Measurements from ENCODE around the gene GTSF1L.

GTSF1L gene

DNA sequence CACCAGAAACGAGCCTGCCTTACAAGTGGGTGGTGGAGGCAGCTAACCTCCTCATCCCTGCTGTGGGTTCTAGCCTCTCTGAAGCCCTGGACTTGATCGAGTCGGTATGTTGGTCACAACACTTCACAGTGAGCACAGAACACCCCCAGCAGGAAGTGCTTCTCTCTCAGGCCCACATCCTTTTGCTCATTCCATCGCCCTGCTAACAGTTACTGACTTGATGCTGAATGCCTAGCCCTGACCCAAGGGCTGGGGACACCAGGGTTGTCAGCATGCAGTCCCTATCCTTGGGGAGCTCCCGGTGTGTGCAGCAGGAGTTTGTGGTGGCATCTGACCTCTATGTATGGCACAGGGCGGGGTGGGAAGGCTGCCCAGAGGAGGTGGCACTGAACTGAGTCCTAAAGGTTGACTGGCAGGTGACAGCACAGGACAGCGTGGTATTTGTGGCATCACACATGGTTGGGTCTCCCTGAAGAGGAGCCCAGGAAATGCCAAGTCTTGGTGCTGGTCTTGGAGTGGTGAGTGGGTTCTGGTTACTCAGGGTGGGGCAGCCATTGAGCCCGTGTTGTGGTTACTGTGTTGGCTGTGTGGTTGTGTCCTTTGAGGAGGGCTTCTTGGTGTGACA, 26.7 kb downstream of the GTSF1L start:
- in situ Hi-C loops (cut with HindIII; ENCODE audit: low pct_unique_long_range_greater_than_20kb, low sequenced_read_pairs): no loop called here
- no peak for DNase-seq (ENCODE audit: low read depth in 1 of 2, low spot score in 1 of 2)
- no peak for TF ChIP-seq JUND (IDR thresholded peaks at IDR 0.05; ENCODE audit: low read depth)

DNA sequence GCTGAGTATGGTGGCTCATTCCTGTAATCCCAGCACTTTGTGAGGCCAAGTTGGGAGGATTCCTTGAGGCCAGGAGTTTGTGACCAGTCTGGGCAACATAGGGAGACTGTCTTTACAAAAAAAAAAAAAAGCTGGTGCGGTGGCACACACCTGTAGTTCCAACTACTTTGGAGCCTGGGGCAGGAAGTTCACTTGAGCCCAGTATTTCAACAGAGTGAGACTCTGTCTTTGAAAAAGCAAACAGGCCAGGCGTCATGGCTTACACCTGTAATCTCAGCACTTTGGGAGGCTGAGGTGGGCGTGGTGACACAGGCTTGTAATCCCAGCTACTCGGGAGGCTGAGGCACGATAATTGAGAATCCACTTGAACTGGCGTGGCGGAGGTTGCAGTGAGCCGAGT, 31.2 kb downstream of the GTSF1L start:
- TF ChIP-seq JUND (IDR thresholded peaks at IDR 0.05; ENCODE audit: low read depth): no peak
- in situ Hi-C loops (cut with HindIII; ENCODE audit: low pct_unique_long_range_greater_than_20kb, low sequenced_read_pairs): no loop called here
- no peak for DNase-seq (ENCODE audit: low read depth in 1 of 2, low spot score in 1 of 2)

DNA sequence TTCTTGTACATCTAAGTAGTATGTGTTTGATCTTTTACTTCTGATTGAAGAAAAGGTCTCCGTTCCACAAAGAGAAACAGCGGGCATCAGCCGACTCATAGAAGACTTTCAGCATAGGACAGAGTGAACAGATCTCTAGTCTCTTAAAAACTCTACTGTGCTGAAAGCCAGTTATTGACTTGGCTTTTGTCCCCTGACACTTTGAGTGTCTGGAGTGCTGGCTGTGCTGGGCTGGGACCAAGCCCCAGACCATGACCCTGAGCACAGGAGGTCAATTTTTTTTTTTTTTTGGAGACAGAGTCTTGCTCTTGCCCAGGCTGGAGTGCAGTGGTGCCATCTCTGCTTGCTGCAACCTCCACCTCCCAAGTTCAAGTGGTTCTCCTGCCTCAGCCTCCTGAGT, 32.0 kb downstream of the GTSF1L start:
- DNase-seq (ENCODE audit: low read depth in 1 of 2, low spot score in 1 of 2): no peak
- in situ Hi-C loops (cut with HindIII; ENCODE audit: low pct_unique_long_range_greater_than_20kb, low sequenced_read_pairs): no loop called here
- TF ChIP-seq JUND (IDR thresholded peaks at IDR 0.05; ENCODE audit: low read depth): no peak

DNA sequence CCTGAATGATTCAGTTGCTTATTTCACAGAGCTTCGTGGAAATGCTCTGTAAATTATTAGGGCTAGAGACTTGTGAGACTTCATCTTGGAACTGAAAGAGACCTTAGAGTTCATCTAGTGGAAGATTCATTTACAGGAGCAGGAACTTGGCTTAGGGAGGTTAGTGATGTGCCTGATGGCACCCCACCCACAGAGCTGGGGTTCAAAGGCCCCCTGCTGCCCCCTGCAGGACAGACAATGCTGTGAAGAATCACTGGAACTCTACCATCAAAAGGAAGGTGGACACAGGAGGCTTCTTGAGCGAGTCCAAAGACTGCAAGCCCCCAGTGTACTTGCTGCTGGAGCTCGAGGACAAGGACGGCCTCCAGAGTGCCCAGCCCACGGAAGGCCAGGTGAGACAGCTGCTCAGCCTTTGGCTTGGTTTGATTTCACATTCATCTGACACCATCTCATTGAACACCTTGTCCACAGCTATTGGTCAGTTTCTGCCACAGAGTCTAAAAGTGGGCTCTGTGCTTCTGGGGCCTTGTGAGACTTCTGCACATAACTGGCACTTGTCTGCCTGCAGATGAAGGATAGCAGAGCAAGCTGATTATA, 34.8 kb downstream of the GTSF1L start:
- in situ Hi-C loops (cut with HindIII; ENCODE audit: low pct_unique_long_range_greater_than_20kb, low sequenced_read_pairs): no loop called here
- peak; percentile 42 to 69 for DNase-seq (ENCODE audit: low read depth in 1 of 2, low spot score in 1 of 2)

DNA sequence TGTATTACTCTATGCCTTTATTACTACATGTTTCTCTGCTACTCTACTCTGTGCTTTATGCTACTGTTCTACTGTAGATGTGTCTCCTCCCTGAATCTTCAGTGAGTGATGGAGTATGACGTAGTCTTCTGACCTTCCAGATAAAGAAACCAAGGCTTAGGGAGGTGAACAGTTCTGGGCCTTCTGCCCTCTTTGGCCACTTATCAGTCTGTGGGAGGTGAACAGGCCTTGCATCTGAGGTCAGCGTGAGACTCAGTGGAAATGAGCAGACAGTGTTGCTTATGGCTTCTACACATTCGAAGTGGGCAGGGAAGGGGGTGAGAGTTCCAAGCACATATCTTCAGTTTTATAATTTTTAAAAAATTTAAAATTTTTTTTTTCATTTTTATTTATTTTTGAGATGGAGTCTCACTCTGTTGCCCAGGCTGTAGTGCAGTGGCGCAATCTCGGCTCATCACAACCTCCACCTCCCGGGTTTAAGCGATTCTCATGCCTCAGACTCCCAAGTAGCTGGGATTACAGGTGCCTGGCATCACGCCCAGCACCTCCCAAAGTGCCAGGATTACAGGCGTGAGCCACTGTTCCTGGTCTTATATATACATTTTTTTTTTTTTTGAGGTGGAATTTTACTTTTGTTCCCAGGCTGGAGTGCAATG, 35.7 kb downstream of the GTSF1L start:
- in situ Hi-C loops (cut with HindIII; ENCODE audit: low pct_unique_long_range_greater_than_20kb, low sequenced_read_pairs): no loop called here
- TF ChIP-seq JUND (IDR thresholded peaks at IDR 0.05; ENCODE audit: low read depth): no peak

More for the DNA sequence above, 34.8 kb downstream of the GTSF1L start:
- no peak for TF ChIP-seq JUND (IDR thresholded peaks at IDR 0.05; ENCODE audit: low read depth)

GRCh38 chr20:43689165-43689564, 37.6 kb downstream of the GTSF1L start:
- no peak for TF ChIP-seq JUND (IDR thresholded peaks at IDR 0.05; ENCODE audit: low read depth)
- in situ Hi-C loops (cut with HindIII; ENCODE audit: low pct_unique_long_range_greater_than_20kb, low sequenced_read_pairs): no loop called here
- DNase-seq (ENCODE audit: low read depth in 1 of 2, low spot score in 1 of 2): no peak

More for the DNA sequence above, 35.7 kb downstream of the GTSF1L start:
- DNase-seq (ENCODE audit: low read depth in 1 of 2, low spot score in 1 of 2): no peak

- TF ChIP-seq JUND (IDR thresholded peaks at IDR 0.05; ENCODE audit: low read depth): no peak
- no peak for DNase-seq (ENCODE audit: low read depth in 1 of 2, low spot score in 1 of 2)
- in situ Hi-C loops (cut with HindIII; ENCODE audit: low pct_unique_long_range_greater_than_20kb, low sequenced_read_pairs): no loop called here
These were observed 40.0 kb downstream of the GTSF1L start for GRCh38 chr20:43686820-43687219.

- TF ChIP-seq JUND (IDR thresholded peaks at IDR 0.05; ENCODE audit: low read depth): no peak
- in situ Hi-C loops (cut with HindIII; ENCODE audit: low pct_unique_long_range_greater_than_20kb, low sequenced_read_pairs): no loop called here
- no peak for DNase-seq (ENCODE audit: low read depth in 1 of 2, low spot score in 1 of 2)
These were observed 44.4 kb downstream of the GTSF1L start for GRCh38 chr20:43682446-43682845.

DNA sequence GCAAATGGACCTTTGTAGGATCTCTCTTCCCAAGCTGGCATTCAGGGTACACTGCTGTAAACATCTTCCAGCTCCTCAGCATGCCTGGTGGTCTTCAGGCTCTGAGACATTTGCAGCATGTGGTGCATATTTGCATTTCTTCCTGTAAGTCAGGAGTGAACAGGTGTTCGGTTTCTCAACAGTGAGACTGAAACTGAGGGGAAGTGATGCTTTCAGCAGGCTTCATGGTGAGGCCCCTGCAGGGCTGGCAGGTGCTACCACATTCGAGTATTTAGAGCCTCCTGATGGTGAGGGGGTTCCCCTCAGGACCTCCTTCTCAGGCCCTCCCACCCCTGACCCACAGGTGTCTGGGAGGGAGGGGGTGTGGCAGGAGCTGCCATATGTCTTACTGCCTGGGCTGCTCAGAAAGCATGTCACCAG, 44.8 kb downstream of the GTSF1L start:
- in situ Hi-C loops (cut with HindIII; ENCODE audit: low pct_unique_long_range_greater_than_20kb, low sequenced_read_pairs): no loop called here
- no peak for DNase-seq (ENCODE audit: low read depth in 1 of 2, low spot score in 1 of 2)
- no peak for TF ChIP-seq JUND (IDR thresholded peaks at IDR 0.05; ENCODE audit: low read depth)

DNA sequence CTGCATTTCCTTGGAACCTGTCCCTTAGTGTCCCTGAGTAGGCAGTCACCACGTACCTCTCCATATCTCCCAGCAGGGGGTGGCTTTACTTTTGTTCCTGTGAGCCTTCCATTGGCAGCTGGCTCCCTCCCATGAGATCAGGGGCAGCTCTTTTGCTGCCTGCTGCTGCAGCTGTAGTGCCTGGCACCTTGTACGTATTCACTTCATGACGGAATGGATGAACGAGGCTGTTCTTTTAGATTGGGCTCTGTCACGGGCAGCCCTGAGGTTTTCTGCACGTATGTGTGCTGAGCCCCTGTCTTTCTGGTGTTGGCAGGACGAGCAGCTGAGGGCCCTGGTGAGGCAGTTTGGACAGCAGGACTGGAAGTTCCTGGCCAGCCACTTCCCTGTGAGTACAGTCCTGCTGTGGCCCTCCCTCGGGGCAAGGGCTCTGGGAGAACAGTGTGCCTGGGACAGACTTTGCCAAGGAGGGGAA, 45.3 kb downstream of the GTSF1L start:
- no peak for TF ChIP-seq JUND (IDR thresholded peaks at IDR 0.05; ENCODE audit: low read depth)
- DNase-seq (ENCODE audit: low read depth in 1 of 2, low spot score in 1 of 2): peak in 1 of 2 experiments; percentile 58

GRCh38 chr20:43680981-43681380, 45.8 kb downstream of the GTSF1L start:
- in situ Hi-C loops (cut with HindIII; ENCODE audit: low pct_unique_long_range_greater_than_20kb, low sequenced_read_pairs): no loop called here
- no peak for TF ChIP-seq JUND (IDR thresholded peaks at IDR 0.05; ENCODE audit: low read depth)
- DNase-seq (ENCODE audit: low read depth in 1 of 2, low spot score in 1 of 2): no peak

More for the DNA sequence above, 45.3 kb downstream of the GTSF1L start:
- in situ Hi-C loops (cut with HindIII; ENCODE audit: low pct_unique_long_range_greater_than_20kb, low sequenced_read_pairs): no loop called here

DNA sequence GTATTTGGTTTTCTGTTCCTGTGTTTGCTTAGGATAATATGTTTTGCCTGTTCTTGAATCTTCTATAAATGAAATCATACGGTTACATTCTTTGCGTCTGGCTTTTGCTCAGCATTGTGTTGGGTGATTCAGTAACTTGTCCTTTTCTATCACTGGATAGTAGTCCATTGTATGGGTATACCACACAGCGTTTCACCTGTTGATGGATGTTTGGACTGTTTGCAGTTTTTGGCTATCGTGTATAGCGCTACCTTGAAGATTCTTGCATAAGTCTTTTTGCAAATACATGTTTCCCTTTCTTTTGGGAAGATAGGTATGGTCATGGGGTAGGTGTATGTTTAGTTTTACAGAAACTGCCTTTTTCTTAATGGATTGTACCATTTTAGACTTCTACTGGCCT, 50.4 kb downstream of the GTSF1L start:
- no peak for DNase-seq (ENCODE audit: low read depth in 1 of 2, low spot score in 1 of 2)
- no peak for TF ChIP-seq JUND (IDR thresholded peaks at IDR 0.05; ENCODE audit: low read depth)
- in situ Hi-C loops (cut with HindIII; ENCODE audit: low pct_unique_long_range_greater_than_20kb, low sequenced_read_pairs): no loop called here
